ENCODE data around the gene PCNX2.

The PCNX2 gene

GRCh38 chr1:233022246-233022645 is 273.3 kb downstream of the PCNX2 start:
- no peak overlapping the region for H3K9ac ChIP-seq (ENCODE audit: low read length)
- H3K4me3 ChIP-seq (ENCODE audit: low read length), result no peak overlapping the region
- peaks cover 12% of the 10 kb centered on the region for H3K4me1 ChIP-seq (ENCODE audit: control insufficient read depth, insufficient read depth, low read length)
- no peaks in the 10 kb centered on the region for H3K9me3 ChIP-seq (ENCODE audit: control insufficient read depth, low read length)
- no peaks in the 10 kb centered on the region for H3K36me3 ChIP-seq (ENCODE audit: control insufficient read depth, insufficient read depth, low read length)
- no peaks in the 10 kb centered on the region for H3K27me3 ChIP-seq (ENCODE audit: control insufficient read depth, insufficient read depth, low read length)

GRCh38 chr1:233020426-233020825 is 275.1 kb downstream of the PCNX2 start:
- no peak overlapping the region for H3K4me3 ChIP-seq (ENCODE audit: low read length)
- no peaks in the 10 kb centered on the region for H3K9me3 ChIP-seq (ENCODE audit: control insufficient read depth, low read length)
- H3K4me1 ChIP-seq (ENCODE audit: control insufficient read depth, insufficient read depth, low read length), result peaks cover 12% of the 10 kb centered on the region
- no peaks in the 10 kb centered on the region for H3K36me3 ChIP-seq (ENCODE audit: control insufficient read depth, insufficient read depth, low read length)
- H3K27me3 ChIP-seq (ENCODE audit: control insufficient read depth, insufficient read depth, low read length), result no peaks in the 10 kb centered on the region
- H3K9ac ChIP-seq (ENCODE audit: low read length), result no peak overlapping the region

GRCh38 chr1:233019778-233020325 is 275.7 kb downstream of the PCNX2 start:
- Histone ChIP-seq H3K4me1 (ENCODE audit: control insufficient read depth, insufficient read depth, low read length) (peaks cover 12% of the 10 kb centered on the region), H3K9ac (ENCODE audit: low read length) (no peak overlapping the region), H3K9me3 (ENCODE audit: control insufficient read depth, low read length) (no peaks in the 10 kb centered on the region), H3K27me3 (ENCODE audit: control insufficient read depth, insufficient read depth, low read length) (no peaks in the 10 kb centered on the region), H3K36me3 (ENCODE audit: control insufficient read depth, insufficient read depth, low read length) (no peaks in the 10 kb centered on the region), H3K4me3 (ENCODE audit: low read length) (no peak overlapping the region)

GRCh38 chr1:233019083-233019482 is 276.4 kb downstream of the PCNX2 start:
- peaks cover 12% of the 10 kb centered on the region for H3K4me1 ChIP-seq (ENCODE audit: control insufficient read depth, insufficient read depth, low read length)
- no peaks in the 10 kb centered on the region for H3K36me3 ChIP-seq (ENCODE audit: control insufficient read depth, insufficient read depth, low read length)
- no peaks in the 10 kb centered on the region for H3K9me3 ChIP-seq (ENCODE audit: control insufficient read depth, low read length)
- H3K27me3 ChIP-seq (ENCODE audit: control insufficient read depth, insufficient read depth, low read length), result no peaks in the 10 kb centered on the region
- no peak overlapping the region for H3K4me3 ChIP-seq (ENCODE audit: low read length)
- no peak overlapping the region for H3K9ac ChIP-seq (ENCODE audit: low read length)

GRCh38 chr1:233016798-233017197 is 278.7 kb downstream of the PCNX2 start:
- no peaks in the 10 kb centered on the region for H3K27me3 ChIP-seq (ENCODE audit: control insufficient read depth, insufficient read depth, low read length)

GRCh38 chr1:233015965-233016364 is 279.6 kb downstream of the PCNX2 start:
- Histone ChIP-seq H3K4me1 (ENCODE audit: control insufficient read depth, insufficient read depth, low read length) (peaks cover 12% of the 10 kb centered on the region), H3K4me3 (ENCODE audit: low read length) (no peak overlapping the region), H3K9me3 (ENCODE audit: control insufficient read depth, low read length) (no peaks in the 10 kb centered on the region), H3K9ac (ENCODE audit: low read length) (no peak overlapping the region), H3K36me3 (ENCODE audit: control insufficient read depth, insufficient read depth, low read length) (no peaks in the 10 kb centered on the region), H3K27me3 (ENCODE audit: control insufficient read depth, insufficient read depth, low read length) (no peaks in the 10 kb centered on the region)

More at GRCh38 chr1:233016798-233017197, 278.7 kb downstream of the PCNX2 start:
- Histone ChIP-seq H3K9me3 (ENCODE audit: control insufficient read depth, low read length) (no peaks in the 10 kb centered on the region), H3K4me1 (ENCODE audit: control insufficient read depth, insufficient read depth, low read length) (peaks cover 12% of the 10 kb centered on the region), H3K9ac (ENCODE audit: low read length) (no peak overlapping the region), H3K4me3 (ENCODE audit: low read length) (no peak overlapping the region), H3K36me3 (ENCODE audit: control insufficient read depth, insufficient read depth, low read length) (no peaks in the 10 kb centered on the region)

- Histone ChIP-seq H3K4me1 (ENCODE audit: control insufficient read depth, insufficient read depth, low read length) (no peaks in the 10 kb centered on the region), H3K9ac (ENCODE audit: low read length) (no peak overlapping the region), H3K27me3 (ENCODE audit: control insufficient read depth, insufficient read depth, low read length) (no peaks in the 10 kb centered on the region), H3K36me3 (ENCODE audit: control insufficient read depth, insufficient read depth, low read length) (no peaks in the 10 kb centered on the region), H3K9me3 (ENCODE audit: control insufficient read depth, low read length) (no peaks in the 10 kb centered on the region), H3K4me3 (ENCODE audit: low read length) (no peak overlapping the region)
Observed at GRCh38 chr1:233012021-233012420, 283.5 kb downstream of the PCNX2 start.

- no peaks in the 10 kb centered on the region for H3K4me1 ChIP-seq (ENCODE audit: control insufficient read depth, insufficient read depth, low read length)
- H3K4me3 ChIP-seq (ENCODE audit: low read length), result no peak overlapping the region
- H3K36me3 ChIP-seq (ENCODE audit: control insufficient read depth, insufficient read depth, low read length), result no peaks in the 10 kb centered on the region
- H3K9ac ChIP-seq (ENCODE audit: low read length), result no peak overlapping the region
- H3K27me3 ChIP-seq (ENCODE audit: control insufficient read depth, insufficient read depth, low read length), result no peaks in the 10 kb centered on the region
- no peaks in the 10 kb centered on the region for H3K9me3 ChIP-seq (ENCODE audit: control insufficient read depth, low read length)
Observed at GRCh38 chr1:233010146-233010545, 285.4 kb downstream of the PCNX2 start.

- H3K27me3 ChIP-seq (ENCODE audit: control insufficient read depth, insufficient read depth, low read length), result no peaks in the 10 kb centered on the region
- no peak overlapping the region for H3K4me3 ChIP-seq (ENCODE audit: low read length)
- H3K9me3 ChIP-seq (ENCODE audit: control insufficient read depth, low read length), result no peaks in the 10 kb centered on the region
- no peak overlapping the region for H3K9ac ChIP-seq (ENCODE audit: low read length)
- H3K36me3 ChIP-seq (ENCODE audit: control insufficient read depth, insufficient read depth, low read length), result no peaks in the 10 kb centered on the region
- H3K4me1 ChIP-seq (ENCODE audit: control insufficient read depth, insufficient read depth, low read length), result no peaks in the 10 kb centered on the region
Observed at GRCh38 chr1:233006541-233006973, 289.0 kb downstream of the PCNX2 start.

GRCh38 chr1:233006108-233006507 is 289.4 kb downstream of the PCNX2 start:
- no peaks in the 10 kb centered on the region for H3K27me3 ChIP-seq (ENCODE audit: control insufficient read depth, insufficient read depth, low read length)
- no peaks in the 10 kb centered on the region for H3K9me3 ChIP-seq (ENCODE audit: control insufficient read depth, low read length)
- no peak overlapping the region for H3K9ac ChIP-seq (ENCODE audit: low read length)
- no peaks in the 10 kb centered on the region for H3K36me3 ChIP-seq (ENCODE audit: control insufficient read depth, insufficient read depth, low read length)
- no peaks in the 10 kb centered on the region for H3K4me1 ChIP-seq (ENCODE audit: control insufficient read depth, insufficient read depth, low read length)
- no peak overlapping the region for H3K4me3 ChIP-seq (ENCODE audit: low read length)

GRCh38 chr1:233005703-233006102 is 289.8 kb downstream of the PCNX2 start:
- H3K4me1 ChIP-seq (ENCODE audit: control insufficient read depth, insufficient read depth, low read length), result no peaks in the 10 kb centered on the region
- H3K4me3 ChIP-seq (ENCODE audit: low read length), result no peak overlapping the region
- H3K36me3 ChIP-seq (ENCODE audit: control insufficient read depth, insufficient read depth, low read length), result no peaks in the 10 kb centered on the region
- no peaks in the 10 kb centered on the region for H3K27me3 ChIP-seq (ENCODE audit: control insufficient read depth, insufficient read depth, low read length)
- H3K9ac ChIP-seq (ENCODE audit: low read length), result no peak overlapping the region
- no peaks in the 10 kb centered on the region for H3K9me3 ChIP-seq (ENCODE audit: control insufficient read depth, low read length)

GRCh38 chr1:233005156-233005555 is 290.4 kb downstream of the PCNX2 start:
- Histone ChIP-seq H3K36me3 (ENCODE audit: control insufficient read depth, insufficient read depth, low read length) (no peaks in the 10 kb centered on the region), H3K9me3 (ENCODE audit: control insufficient read depth, low read length) (no peaks in the 10 kb centered on the region), H3K4me3 (ENCODE audit: low read length) (no peak overlapping the region), H3K9ac (ENCODE audit: low read length) (no peak overlapping the region), H3K4me1 (ENCODE audit: control insufficient read depth, insufficient read depth, low read length) (no peaks in the 10 kb centered on the region), H3K27me3 (ENCODE audit: control insufficient read depth, insufficient read depth, low read length) (no peaks in the 10 kb centered on the region)

- Histone ChIP-seq H3K4me1 (ENCODE audit: control insufficient read depth, insufficient read depth, low read length) (no peaks in the 10 kb centered on the region), H3K4me3 (ENCODE audit: low read length) (no peak overlapping the region), H3K9ac (ENCODE audit: low read length) (no peak overlapping the region), H3K27me3 (ENCODE audit: control insufficient read depth, insufficient read depth, low read length) (no peaks in the 10 kb centered on the region), H3K9me3 (ENCODE audit: control insufficient read depth, low read length) (no peaks in the 10 kb centered on the region), H3K36me3 (ENCODE audit: control insufficient read depth, insufficient read depth, low read length) (no peaks in the 10 kb centered on the region)
Observed at GRCh38 chr1:233004451-233004850, 291.1 kb downstream of the PCNX2 start.

Data from mucosa of stomach (tissue), 1 donor.